ENCODE data around the gene FNBP1. TPM values are rescaled to one million over a fixed set of nuclear protein-coding genes. Genes with fewer than 3 reads are reported as not detected.

The FNBP1 gene
- total and polyA plus RNA-seq, 2 of the 8 experiments (the other 6 are each of a cell fraction or from before 2014, with no cell fraction given): 7.2 to 40.9 TPM

DNA sequence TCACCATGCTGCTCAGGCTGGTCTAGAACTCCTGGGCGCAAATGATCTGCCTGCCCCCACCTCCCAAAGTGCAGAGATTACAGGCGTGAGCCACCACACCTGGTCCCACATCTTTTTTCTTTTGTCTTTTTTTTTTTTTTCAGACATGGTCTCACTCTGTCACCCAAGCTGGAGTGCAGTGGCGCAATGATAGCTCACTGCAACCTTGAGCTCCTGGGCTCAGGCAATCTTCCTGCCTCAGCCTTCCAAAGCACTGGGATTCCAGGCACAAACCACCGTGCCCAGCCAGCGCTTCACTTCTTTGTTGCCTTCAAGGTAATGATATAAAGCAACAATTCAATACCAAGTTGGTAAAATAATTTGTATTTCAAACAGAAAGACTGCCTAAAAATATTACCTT is 128.9 kb downstream of the FNBP1 start:
- Histone ChIP-seq H4K20me1 (replicated peaks in 1 of 2; ENCODE audit: control insufficient read depth in 1 of 2, insufficient read depth in 2 of 2, low read length in 2 of 2) (peaks cover 0 to 1% of the 10 kb centered on the region in 2 experiments), H3K27me3 (replicated peaks in 1 of 4; ENCODE audit: control insufficient read depth in 3 of 4, extremely low read depth in 1 of 4, insufficient read depth in 3 of 4, low read length in 3 of 4) (no peaks in the 10 kb centered on the region), H2AK5ac (ENCODE audit: low read depth, low read length) (no peak overlapping the region), H2BK120ac (replicated peaks; ENCODE audit: low read depth, low read length) (no peak overlapping the region), H3K9ac (replicated peaks in 1 of 4; ENCODE audit: extremely low read depth in 1 of 4, low read depth in 3 of 4, low read length in 3 of 4) (no peak overlapping the region), H3K23ac (ENCODE audit: insufficient read length) (no peak overlapping the region), H3K79me2 (ENCODE audit: control insufficient read depth in 1 of 2, insufficient read depth in 2 of 2, low read length in 2 of 2) (no peaks in the 10 kb centered on the region), H3K4ac (replicated peaks; ENCODE audit: insufficient read length, low read depth, low read length) (no peak overlapping the region), H2BK20ac (ENCODE audit: low read length) (no peak overlapping the region), H3K23me2 (ENCODE audit: low read depth, low read length) (no peaks in the 10 kb centered on the region), H4K91ac (replicated peaks; ENCODE audit: insufficient read length, low read length) (no peak overlapping the region), H3K4me1 (replicated peaks in 1 of 4; ENCODE audit: control insufficient read depth in 3 of 4, insufficient read depth in 4 of 4, low read length in 3 of 4) (peaks cover 1 to 6% (median 3%) of the 10 kb centered on the region in 4 experiments; a peak in 4 of 7 replicates), H3K14ac (ENCODE audit: insufficient read length) (no peak overlapping the region), H3K4me2 (ENCODE audit: insufficient read depth in 1 of 2, low read depth in 2 of 2, low read length in 2 of 2) (no peak overlapping the region), H3K4me3 (ENCODE audit: extremely low read depth in 1 of 4, insufficient read depth in 2 of 4, low read depth in 3 of 4, low read length in 4 of 4) (no peak overlapping the region), H4K5ac (ENCODE audit: insufficient read length, low read depth, low read length) (no peak overlapping the region), H3K36me3 (ENCODE audit: control insufficient read depth in 2 of 4, insufficient read depth in 4 of 4, low read length in 3 of 4) (no peaks in the 10 kb centered on the region), H3K9me3 (ENCODE audit: insufficient read depth in 2 of 2, low read depth in 1 of 2, low read length in 1 of 2) (no peaks in the 10 kb centered on the region), H3K18ac (ENCODE audit: extremely low read depth, low read length) (no peak overlapping the region), H4K8ac (ENCODE audit: extremely low read depth, insufficient read depth, low read length) (no peak overlapping the region), H3K56ac (replicated peaks; ENCODE audit: insufficient read length, low read depth, low read length) (no peak overlapping the region), H2AFZ (ENCODE audit: low read length) (no peak overlapping the region), H2BK5ac (ENCODE audit: low read depth, low read length) (no peak overlapping the region), H3K79me1 (ENCODE audit: low read depth, low read length) (no peaks in the 10 kb centered on the region), H2BK12ac (ENCODE audit: low read depth, low read length) (no peak overlapping the region), H3K27ac (ENCODE audit: low read depth, low read length) (no peak overlapping the region), H2BK15ac (ENCODE audit: low read length) (no peak overlapping the region)
- FAIRE-seq (no peak), DNase-seq (ENCODE audit: low read depth in 1 of 2, low spot score in 2 of 2) (no peak)
- ChIA-PET POLR2A (ENCODE audit: partially characterized antibody) (no interaction called here), CTCF (ENCODE audit: partially characterized antibody) (interaction anchor here (0.7 to 1.5 kb wide), 4 partner anchors 11 to 187 kb away, joined by 3 to 4 read pairs (median 3); no protein-coding TSS in a partner anchor)
- 87% methylated on average over 4 of the region's 5 CpGs; no CpG with 5 or more reads in 1 of the 2 experiments for WGBS, 2 experiments (ENCODE audit: extremely low coverage in 1 of 2, insufficient coverage in 1 of 2, insufficient read length in 1 of 2, insufficient replicate concordance in 2 of 2, low coverage in 1 of 2, low lambda C conversion rate in 2 of 2, missing lambda C conversion rate in 1 of 2)
- no peak for TF ChIP-seq HDAC2 (IDR thresholded peaks at IDR 0.05; ENCODE audit: borderline replicate concordance in 1 of 2, low read depth in 2 of 2, low read length in 2 of 2)
- TF ChIP-seq HDAC6 (IDR thresholded peaks at IDR 0.05; ENCODE audit: low read depth, low read length): no peak
- TF ChIP-seq, protein P1, sequence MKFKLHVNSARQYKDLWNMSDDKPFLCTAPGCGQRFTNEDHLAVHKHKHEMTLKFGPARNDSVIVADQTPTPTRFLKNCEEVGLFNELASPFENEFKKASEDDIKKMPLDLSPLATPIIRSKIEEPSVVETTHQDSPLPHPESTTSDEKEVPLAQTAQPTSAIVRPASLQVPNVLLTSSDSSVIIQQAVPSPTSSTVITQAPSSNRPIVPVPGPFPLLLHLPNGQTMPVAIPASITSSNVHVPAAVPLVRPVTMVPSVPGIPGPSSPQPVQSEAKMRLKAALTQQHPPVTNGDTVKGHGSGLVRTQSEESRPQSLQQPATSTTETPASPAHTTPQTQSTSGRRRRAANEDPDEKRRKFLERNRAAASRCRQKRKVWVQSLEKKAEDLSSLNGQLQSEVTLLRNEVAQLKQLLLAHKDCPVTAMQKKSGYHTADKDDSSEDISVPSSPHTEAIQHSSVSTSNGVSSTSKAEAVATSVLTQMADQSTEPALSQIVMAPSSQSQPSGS (IDR thresholded peaks at IDR 0.05; ENCODE audit: low read length): no peak
- TF ChIP-seq BACH1 (IDR thresholded peaks at IDR 0.05; ENCODE audit: low read length): no peak
- TF ChIP-seq EGR1 (IDR thresholded peaks at IDR 0.05; ENCODE audit: borderline replicate concordance, low read depth, low read length): no peak
- no peak for TF ChIP-seq CTBP2 (IDR thresholded peaks at IDR 0.05; ENCODE audit: borderline replicate concordance, insufficient read depth, insufficient read length, low read length)
- no peak for TF ChIP-seq KDM1A (IDR thresholded peaks at IDR 0.05; ENCODE audit: borderline replicate concordance, low read length)
- no peak for TF ChIP-seq BRCA1 (IDR thresholded peaks at IDR 0.05; ENCODE audit: low read depth, low read length)
- TF ChIP-seq EZH2 (IDR thresholded peaks at IDR 0.05; ENCODE audit: low read depth, low read length, severe bottlenecking): no peak
- TF ChIP-seq, protein P2, sequence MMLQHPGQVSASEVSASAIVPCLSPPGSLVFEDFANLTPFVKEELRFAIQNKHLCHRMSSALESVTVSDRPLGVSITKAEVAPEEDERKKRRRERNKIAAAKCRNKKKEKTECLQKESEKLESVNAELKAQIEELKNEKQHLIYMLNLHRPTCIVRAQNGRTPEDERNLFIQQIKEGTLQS (IDR thresholded peaks at IDR 0.05; ENCODE audit: insufficient read depth, low read depth, low read length): no peak
- no peak for TF ChIP-seq SP4 (IDR thresholded peaks at IDR 0.05; ENCODE audit: low read length)
- no peak for TF ChIP-seq CREB1 (IDR thresholded peaks at IDR 0.05)
- no peak for TF ChIP-seq POLR2A (IDR thresholded peaks at IDR 0.05; ENCODE audit: control extremely low read depth in 1 of 2, low read depth in 2 of 2, low read length in 2 of 2)
